ENCODE results near the gene PIGQ.

DNA sequence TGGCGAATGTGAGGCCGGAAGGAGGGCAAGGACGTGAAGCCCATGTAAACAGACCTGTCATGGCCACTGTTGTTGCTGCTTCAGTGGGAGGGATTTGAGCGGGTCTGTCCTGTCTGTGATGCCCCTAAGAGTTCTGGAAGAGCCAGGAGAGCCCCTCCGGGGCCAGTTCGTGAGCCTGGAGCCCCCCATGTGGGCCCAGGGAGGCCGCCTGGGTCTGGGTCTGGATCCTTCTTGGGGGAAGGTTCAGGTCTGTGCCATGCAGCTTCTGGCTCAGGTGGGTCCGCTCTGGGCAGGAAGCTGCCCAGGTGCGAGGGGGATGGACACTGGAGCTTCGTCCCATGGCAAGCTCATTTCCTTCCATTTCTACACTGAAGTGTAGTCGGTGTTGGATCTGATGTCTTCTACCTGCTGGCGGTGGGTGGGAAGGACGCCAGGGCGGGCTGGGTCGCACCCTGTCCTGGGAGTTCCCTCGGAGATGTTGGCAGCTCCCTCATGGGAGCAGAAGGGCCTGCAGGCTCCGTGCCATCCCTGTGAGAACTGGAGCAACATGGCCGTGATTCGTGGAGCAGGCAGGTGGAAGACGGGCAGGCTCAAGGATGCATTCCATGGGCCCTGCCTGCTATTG, 49.8 kb downstream of the PIGQ start:
- TF ChIP-seq, protein P1, sequence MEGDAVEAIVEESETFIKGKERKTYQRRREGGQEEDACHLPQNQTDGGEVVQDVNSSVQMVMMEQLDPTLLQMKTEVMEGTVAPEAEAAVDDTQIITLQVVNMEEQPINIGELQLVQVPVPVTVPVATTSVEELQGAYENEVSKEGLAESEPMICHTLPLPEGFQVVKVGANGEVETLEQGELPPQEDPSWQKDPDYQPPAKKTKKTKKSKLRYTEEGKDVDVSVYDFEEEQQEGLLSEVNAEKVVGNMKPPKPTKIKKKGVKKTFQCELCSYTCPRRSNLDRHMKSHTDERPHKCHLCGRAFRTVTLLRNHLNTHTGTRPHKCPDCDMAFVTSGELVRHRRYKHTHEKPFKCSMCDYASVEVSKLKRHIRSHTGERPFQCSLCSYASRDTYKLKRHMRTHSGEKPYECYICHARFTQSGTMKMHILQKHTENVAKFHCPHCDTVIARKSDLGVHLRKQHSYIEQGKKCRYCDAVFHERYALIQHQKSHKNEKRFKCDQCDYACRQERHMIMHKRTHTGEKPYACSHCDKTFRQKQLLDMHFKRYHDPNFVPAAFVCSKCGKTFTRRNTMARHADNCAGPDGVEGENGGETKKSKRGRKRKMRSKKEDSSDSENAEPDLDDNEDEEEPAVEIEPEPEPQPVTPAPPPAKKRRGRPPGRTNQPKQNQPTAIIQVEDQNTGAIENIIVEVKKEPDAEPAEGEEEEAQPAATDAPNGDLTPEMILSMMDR (conservative IDR thresholded peaks at IDR 0.05 in 1 of 2, IDR thresholded peaks at IDR 0.05 in 1 of 2; ENCODE audit: extremely low read depth in 1 of 2, insufficient read depth in 1 of 2, low read depth in 1 of 2, low read length in 2 of 2) = no peak
- TF ChIP-seq EZH2 (IDR thresholded peaks at IDR 0.05; ENCODE audit: borderline replicate concordance, low read length) = no peak

Data from mammary epithelial cell (primary cell).